GM20431 (cell line): ENCODE data around the gene RGS7BP.

Source experiments
- in situ Hi-C: fragments of 300-500 bp; cut with MseI, MboI; formaldehyde crosslinking; loops from one replicate; pipeline ENCODE4 v1.15.0; 2020; ENCODE audit warnings: low sequenced_read_pairs; ENCODE audit not compliant: unreplicated experiment

The RGS7BP gene

DNA sequence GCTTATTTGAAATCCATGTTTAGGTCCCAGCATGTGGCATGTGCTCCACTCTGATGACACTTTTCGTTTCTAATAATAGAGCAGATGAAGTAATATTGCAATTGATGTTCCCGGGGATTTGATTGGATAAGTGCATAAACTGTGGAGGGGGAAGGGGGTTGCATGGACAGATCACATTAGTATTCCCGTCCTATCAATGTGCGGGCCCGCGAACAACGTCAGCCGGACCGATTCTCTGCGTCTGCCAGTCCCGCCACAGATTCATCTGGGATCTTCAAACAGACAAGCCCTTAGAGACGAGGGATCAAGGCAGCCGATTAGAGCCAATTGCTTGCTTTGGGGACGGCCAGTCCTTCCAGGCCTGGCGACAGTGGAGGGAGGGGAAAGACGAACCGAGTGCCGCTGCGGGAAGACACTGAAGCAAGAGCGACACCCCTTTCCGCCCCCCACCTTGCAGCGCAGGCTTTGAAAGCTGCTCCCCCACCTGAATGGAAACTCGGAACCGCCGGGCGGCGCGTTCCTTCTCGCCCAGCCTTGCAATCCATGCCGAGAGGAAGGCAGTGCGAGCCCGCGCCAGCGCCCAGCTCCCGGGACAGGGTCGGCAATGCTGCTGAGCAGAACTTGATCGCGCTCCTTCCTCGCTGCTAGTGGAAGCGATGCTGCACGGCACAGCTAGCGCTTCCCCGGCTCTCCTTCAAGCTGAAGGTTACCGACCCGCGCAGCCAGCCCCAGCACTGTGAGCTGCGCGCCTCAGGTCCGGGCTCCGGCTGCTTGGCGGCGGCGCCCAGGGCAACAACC is at the start of gene RGS7BP:
Gene RGS7BP, plus strand, starts transcription at position 247 of the 798 bp plus-strand sequence. CDS start 610 bp downstream, outside the sequence.
- in situ Hi-C loops, result no loop called here

DNA sequence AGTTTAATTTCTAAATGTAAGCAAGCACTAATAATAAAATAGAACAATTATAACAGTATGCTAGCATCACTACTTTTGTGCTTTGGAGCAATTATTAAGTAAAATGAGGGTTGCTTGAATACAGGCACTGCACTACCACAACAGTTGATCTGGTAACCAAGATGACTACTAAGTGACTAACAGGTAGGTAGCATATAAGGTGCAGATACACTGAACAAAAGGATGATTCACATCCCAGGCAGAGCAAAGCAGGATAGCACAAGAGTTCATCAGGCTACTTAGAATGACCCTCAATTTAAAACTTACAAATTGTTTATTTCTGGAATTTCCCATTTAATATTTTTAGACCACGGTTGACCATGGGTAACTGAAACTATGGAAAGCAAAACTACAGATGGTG is 48.0 kb upstream of the RGS7BP start:
- in situ Hi-C loops, result no loop called here

DNA sequence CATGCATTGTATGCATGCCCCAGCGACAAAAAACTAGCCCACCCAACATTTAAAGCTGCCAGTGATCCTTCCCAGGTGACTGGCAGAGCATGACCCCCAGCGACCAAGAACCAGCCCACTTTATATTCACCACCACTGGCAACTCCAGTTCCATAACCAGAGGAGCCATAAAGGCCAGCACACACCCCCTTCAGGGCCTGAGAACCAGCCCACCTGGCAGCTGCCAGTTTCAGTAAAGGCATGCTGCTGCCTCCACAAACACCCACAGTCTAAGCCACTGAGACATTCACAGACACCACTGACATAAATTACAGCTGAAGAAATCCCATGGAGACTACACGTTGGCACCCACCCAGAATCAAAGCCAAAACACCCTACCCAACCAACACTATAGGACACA is 46.9 kb upstream of the RGS7BP start:
- in situ Hi-C loops, result no loop called here

DNA sequence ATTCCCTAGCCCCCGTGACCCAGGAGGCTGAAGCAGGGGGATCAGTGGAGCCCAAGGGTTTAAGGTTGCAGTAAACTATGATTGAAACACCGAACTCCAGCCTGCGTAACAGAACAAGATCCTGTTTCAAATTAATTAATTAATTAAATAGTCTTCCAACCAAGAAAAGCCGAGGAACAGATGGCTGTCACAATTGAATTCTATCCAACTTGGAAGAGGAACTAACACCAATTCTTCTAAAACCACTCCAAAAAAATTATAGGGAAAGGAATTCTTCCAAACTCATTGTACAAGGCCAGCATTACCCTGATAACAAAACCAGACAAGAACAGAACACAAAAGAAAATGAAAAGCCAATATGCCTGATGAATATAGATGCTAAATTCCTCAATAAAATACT is 43.4 kb upstream of the RGS7BP start:
- in situ Hi-C loops, result no loop called here

DNA sequence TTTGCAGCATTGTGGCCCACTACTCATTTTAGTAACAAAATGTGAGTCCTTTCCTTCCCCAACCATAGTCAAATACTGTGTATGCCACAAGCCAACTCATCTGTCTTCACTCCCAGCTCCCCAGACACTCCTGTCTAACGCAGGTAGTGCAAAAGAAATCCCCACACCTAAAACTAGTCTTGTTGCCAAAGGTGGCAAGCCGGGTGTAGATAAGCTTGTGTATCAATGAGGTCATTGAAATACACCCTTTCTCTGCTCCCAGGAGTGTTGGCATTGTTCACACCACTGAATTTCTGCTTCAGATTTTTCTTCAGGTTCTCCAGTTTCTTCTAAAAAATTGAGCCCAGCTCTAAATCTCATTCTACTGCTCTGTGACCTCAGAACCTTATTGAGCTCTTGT is 19.7 kb upstream of the RGS7BP start:
- in situ Hi-C loops, result no loop called here

DNA sequence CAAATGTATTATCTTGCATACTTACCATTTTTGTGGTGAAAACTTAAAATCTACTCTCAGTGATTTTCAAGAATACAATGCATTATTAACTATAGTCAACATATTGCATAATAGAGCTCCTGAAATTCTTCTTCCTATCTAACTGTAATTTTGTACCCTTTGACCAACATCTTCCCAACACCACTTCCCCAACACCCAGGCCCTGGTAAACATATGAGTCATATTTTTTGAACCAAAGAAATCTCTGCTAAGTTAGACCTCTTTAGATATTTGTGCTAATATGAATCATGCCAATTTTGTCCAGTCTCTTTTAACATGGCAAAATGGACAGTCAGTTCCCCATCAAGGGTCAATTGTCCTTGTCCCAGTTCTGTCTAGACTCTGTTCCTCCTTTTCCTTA is 18.5 kb upstream of the RGS7BP start:
- in situ Hi-C loops, result no loop called here

DNA sequence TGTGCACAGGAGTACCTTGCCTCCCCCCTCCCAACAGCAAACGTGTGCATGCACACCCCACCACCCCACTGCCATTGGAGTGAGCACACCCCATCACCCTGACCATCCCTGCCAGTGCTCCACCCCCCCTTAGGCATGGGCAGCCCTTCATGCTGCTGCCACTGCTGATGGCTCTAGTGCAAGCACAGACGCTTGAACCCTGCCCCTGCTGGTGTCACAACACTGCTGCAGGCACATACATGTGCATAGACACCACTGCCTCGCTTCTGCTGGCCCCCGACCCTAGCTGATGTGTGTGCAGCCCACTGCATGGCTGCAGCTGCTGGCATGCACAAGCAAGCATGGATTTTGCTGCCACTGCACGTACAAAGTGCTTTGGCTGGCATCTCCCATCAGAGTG is 16.0 kb upstream of the RGS7BP start:
- in situ Hi-C loops, result no loop called here

DNA sequence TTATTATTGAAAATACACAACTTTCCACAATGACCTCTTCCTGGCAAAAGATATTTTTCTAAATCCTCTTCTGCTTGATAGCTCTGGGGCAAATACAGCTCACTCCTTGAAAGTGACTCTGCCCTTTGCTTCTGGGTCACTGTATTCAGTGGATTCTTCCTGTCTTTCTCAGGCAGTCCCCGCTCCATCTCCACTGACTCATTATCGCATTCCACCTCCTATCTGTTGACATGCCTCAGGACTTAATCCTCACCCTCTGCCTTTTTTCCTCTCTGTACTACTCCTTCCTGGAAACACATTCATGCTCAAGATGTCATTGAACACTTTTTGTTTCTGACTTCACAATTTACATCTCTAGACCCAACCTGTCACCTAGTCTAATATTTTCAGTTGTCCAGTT is 8.4 kb upstream of the RGS7BP start:
- in situ Hi-C loops, result no loop called here

DNA sequence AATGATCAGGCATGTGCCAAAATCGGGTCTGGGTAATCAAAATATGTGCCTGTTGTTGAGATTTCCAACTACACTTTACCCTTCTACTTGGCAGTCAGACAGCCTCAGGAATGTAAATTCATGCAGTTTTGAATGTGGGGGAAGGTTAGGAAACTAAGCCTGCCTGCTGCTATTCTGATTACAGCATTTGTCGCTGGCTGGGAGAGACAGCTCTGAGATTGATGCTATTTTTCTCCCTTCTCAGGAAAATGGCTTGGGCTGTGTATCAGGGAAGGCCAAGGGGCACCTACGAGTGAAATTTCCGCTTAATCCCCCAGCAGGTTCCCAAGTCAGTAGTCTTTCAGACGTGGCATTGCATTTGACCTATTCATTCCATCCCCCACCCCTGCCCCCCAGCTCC is 3.6 kb upstream of the RGS7BP start:
- in situ Hi-C loops, result no loop called here

DNA sequence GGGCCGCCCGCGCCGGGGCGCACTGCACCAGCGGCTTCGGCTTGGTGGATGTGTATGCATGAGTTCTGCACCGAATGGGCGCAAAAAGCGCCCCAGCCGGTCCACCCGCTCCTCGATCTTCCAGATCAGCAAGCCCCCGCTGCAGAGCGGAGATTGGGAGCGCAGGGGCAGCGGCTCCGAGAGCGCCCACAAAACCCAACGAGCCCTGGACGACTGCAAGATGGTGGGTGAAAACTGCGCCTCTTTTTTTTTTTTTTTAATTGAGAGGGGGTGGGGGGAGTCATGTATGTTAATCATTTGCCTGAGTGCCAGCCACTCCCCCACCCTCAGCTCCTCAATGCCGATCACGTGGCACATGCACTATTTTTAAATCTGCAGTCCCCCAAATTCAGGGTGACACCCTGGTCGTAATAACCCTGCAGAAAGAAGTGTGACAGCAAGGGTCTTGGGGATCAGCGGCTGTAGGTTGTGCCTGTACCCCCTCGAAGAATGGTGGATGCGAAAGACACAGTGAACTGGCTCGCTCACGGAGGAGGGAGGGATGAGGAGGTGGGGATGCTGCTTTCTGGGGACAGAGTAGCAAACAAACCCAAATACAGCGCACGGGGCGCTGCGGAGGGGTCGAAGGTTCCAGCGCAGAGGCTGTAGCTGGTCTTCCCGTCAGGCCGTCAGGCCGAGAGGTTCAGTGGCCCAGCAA is 900 bp downstream of the RGS7BP start:
- in situ Hi-C loops, result no loop called here

DNA sequence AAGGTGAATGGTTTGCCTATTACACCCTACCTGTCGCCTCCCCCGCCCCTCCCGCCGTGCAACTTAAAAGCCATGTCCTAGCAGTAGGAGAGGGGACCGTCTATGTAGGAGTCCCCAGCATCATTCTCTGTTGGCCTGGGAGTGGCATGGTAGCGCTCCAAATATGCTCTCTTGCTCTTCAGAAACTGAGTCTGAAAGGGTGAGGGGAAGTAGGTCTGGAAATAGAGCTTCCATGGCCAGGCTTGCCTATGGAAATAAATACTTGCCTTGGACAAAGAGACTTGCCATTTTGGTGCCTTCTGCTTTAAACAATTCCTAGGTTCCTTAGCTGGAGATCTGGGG is 1.4 kb downstream of the RGS7BP start:
- in situ Hi-C loops, result no loop called here

DNA sequence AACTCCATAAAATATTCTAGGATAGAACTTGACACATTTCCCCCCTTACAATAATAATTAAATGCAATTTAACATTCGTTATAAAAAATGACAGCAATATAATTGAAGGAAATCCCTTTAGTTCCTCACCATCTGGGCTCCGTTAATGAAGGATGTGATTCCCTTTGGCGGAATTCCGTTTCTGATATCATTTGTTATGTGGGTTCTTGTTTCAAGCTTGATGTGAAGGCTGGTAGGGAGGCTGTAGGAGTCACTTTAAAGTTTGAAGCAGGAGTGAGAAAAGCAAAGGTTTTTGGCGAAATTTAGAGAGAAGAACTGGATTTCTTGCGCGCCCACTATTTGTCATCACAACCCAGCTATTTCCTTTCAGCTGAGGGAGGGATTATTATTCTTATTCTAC is 4.0 kb downstream of the RGS7BP start:
- in situ Hi-C loops, result no loop called here

DNA sequence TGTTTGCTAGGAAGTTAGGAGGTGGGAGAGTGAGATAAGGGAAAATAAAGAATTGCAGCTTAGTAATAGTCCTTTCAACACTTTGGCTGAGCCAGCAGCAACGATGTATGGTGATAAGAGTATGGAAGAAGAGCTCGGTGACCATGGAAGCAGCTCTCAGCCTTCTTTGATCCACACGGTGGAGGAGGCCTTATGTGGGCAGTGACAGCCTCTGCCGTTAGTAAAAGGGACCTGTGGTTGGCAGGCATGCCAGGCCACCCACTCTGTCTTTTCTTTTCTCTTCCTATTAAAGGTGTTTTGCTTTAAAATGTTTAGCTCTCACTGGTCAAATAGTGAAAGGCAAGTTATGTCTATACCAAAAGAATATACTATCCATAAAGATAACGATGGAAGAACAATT is 7.7 kb downstream of the RGS7BP start:
- in situ Hi-C loops, result no loop called here

DNA sequence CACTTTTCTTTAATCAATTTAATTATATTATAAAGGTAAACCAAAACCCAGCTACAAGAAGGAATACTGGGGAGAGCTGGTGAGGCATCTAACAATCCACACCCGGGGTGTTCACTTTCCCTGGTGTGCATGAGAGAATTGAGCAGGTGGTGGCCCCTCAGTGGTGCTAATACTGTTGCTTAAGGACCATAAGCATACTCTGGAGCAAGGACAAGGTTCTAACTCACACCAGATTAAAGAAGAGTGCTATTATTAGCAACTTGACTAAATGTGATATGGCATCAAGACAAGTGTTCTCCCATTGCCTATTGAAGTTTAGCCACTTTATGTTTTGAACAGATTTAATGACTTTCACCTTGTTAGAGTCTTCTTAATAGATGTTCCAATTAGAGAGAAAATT is 8.8 kb downstream of the RGS7BP start:
- in situ Hi-C loops, result no loop called here

DNA sequence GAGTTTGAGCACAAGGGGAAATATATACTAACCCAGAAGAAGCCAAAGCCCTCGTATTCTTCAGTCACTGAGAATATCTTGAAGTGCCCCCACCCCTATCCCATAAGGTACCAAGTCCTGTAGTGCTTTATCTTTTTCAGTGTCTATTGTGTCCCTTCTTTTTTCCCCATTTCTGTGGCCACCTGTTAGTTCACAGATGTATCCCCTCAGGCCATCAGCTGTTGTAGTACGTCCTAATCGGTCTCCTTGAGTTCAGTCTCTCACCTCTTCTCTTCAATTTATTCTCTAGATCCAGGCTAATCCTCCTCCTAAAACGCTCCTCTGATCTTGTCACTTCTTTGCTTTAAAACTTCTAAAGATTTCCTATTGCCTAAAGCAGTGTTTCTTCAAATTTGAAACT is 10.4 kb downstream of the RGS7BP start:
- in situ Hi-C loops, result no loop called here

DNA sequence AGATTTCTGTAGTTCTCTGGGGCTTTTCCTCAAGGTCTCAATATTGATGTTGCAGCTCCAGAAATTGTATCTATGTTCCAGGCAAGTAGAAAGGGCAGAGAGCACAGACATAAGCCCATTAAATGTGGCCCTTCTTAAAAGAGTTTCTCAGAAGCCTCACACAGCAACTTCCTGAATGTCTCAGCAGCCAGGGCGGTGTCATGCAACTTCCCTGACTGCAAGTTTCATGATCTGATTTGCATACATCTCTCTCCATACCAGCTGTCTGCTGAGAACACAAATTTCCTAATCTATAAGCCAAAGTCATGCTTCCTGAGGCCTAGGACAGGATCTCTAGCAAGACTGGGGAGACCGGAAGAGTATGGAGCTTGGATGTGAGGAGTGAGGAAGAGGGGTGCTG is 13.0 kb downstream of the RGS7BP start:
- in situ Hi-C loops, result no loop called here

DNA sequence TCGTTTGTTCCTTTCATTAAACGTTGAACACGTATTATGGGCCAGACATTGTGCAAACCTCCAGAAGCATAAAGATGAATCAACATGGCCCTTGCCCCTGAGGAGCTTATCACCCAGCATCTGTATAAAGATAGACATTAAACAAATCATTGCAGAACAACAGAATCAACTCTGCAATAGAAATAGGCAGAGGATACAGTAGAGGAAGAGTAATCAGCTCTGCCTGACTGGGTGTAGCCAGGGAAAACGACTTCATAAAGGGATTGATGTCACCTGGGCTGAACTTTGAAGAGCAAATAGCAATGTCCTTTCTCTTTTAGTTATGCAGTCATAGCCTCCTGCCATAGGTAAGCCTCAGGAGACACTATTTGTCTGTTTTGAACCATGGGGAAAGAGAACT is 13.4 kb downstream of the RGS7BP start:
- in situ Hi-C loops, result no loop called here

DNA sequence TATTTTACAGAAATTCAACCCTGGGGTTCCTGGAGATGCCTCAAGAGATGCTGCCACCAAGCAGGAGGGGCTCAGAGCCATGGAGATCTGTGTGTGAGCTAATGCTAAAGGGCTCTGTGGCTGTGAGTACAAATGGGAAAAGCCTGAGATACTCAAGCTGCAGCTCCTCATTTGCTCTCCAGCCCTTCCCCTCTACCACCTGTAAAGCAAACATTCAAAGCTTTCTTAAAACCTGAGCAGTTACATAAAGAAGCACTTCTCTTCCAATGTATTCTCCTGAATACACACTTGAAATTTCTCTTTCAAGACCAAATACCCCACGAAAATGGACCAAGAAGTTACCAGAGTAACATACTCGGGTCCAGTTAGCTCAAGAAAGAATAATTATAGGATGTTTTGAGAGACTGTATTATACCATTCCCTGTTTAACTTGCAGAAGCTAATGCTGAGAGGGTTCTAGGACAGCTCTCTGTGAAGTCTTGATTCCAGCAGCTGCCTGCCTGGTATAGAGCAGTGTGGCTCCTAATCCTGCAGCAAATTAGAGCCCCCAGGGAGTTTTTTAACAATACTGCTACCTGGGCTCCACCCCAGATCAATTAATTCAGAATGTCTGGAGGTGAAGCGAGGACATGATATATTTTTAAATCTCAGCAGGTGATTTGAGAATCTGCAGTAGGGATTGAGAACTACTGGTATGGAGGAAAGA is 21.1 kb downstream of the RGS7BP start:
- in situ Hi-C loops, result no loop called here

DNA sequence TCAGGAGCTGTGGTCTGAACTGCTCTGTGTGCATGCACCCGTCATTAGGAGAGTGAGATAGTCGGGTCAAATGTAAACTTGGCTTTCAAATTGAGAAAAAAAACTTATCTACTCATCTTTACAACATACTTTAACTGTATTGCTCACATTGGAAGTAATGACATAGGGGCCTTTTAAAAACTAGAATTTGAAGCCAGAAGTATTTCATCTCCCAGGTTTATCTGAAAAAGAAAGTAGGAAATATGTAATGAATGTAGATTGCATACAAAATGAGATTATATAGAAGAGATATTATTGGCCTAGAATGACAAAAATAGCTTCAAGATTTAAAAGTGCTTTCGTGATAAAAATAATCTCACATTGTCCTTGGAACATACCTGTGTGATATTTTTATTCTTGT is 24.3 kb downstream of the RGS7BP start:
- in situ Hi-C loops, result no loop called here

DNA sequence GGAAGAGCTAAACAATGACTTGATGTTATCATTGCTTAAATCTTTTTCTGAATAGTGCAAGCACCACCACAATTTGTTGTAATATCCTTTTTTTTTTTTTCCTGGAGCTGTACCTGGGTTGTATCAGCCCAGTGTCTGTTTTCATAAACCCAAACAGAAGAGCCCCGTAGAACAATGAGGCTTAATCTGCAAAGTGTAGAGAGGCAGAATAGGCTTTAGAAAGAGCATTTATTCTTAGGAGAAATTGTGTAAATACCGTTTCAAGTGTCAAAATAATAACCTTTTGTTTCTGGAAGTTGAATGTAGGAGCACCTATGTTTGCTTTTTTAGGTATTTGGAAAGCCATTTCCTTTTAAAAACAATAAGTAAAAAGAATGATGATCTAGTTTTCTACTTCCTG is 26.4 kb downstream of the RGS7BP start:
- in situ Hi-C loops, result no loop called here

DNA sequence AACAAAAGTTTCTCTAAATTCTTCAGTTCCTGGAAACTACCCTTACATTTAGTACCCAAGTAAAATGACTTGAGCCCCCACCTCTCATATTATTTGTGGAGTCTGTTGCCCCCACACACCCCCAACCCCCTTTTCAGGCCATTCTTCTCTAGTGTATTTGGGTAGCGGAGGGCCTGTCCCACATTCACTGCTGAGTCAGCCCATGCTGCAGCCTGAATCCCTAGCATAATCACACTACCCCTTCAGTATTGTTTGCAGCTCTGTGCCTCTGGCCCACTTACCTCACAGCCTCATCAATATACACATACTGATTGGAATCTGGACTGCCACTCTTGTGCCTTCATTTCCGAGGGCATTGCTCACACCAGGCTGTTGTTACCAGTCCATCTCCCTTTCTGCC is 26.8 kb downstream of the RGS7BP start:
- in situ Hi-C loops, result no loop called here
